GM19455 (cell line): ENCODE measurements around the gene USP3.
"Not testable (repeated sequence)": the region's sequence is repeated elsewhere in the genome, so short reads cannot be mapped to it uniquely, and the experiment has no call there.

Source experiments
- ATAC-seq: cut with Tn5 transposase; IDR thresholded peaks from one replicate; pipeline ENCODE4 v1.9.1; 2021; ENCODE audit not compliant: unreplicated experiment

Gene USP3

GRCh38 chr15:63509955-63510940, 5.9 kb downstream of the USP3 start:
- no peak for ATAC-seq

GRCh38 chr15:63512148-63512547, 7.8 kb downstream of the USP3 start:
- ATAC-seq, result no peak

- ATAC-seq, result no peak
These were observed 8.9 kb downstream of the USP3 start for GRCh38 chr15:63513271-63513670.

- no peak for ATAC-seq
These were observed 9.3 kb downstream of the USP3 start for GRCh38 chr15:63513728-63514127.

DNA sequence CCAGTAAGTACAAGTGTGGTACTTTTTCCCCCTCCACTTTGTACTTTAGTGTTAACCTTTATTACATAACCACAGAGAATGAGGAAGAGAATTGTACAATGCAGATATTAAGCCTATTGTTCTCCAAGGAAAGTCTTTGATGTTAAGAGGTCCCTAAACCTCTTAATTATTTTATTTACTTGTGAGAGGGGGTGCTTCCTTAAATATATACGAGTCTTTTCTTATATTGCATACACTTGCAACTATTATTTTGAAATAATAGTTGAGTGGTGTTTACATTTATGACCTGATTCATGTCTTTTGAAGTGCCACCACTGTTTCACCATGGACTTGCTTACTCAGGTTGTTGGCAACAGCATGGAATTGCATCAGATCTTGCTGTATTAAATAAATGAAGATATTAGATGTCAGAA, 10.1 kb downstream of the USP3 start:
- no peak for ATAC-seq

- ATAC-seq, result no peak
These were observed 12.8 kb downstream of the USP3 start for GRCh38 chr15:63517202-63517601.

- ATAC-seq, result no peak
These were observed 13.2 kb downstream of the USP3 start for GRCh38 chr15:63517628-63518027.

DNA sequence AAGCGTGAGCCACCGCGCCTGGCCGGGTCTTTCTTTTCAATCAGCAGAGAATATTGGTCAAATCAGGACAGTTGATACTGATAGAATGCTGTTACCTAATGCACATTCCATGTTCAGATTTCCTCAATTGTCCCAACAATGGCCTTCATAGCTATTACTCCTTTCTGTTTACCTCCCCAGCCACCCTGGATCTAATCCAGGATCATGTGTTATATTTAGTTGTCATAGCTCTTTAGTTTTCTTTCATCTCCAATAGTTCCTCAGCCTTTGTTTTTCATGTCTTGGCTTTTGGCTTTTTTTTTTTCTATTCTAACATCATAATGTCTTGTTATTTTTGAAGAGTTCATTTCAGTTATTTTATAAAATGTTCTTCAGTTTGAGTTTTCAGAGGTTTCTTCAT, 14.6 kb downstream of the USP3 start:
- ATAC-seq, result no peak

GRCh38 chr15:63519548-63520178, 15.3 kb downstream of the USP3 start:
- no peak for ATAC-seq

GRCh38 chr15:63520462-63520861, 16.1 kb downstream of the USP3 start:
- not testable (repeated sequence) for ATAC-seq

GRCh38 chr15:63522225-63522578, 17.8 kb downstream of the USP3 start:
- ATAC-seq, result no peak

DNA sequence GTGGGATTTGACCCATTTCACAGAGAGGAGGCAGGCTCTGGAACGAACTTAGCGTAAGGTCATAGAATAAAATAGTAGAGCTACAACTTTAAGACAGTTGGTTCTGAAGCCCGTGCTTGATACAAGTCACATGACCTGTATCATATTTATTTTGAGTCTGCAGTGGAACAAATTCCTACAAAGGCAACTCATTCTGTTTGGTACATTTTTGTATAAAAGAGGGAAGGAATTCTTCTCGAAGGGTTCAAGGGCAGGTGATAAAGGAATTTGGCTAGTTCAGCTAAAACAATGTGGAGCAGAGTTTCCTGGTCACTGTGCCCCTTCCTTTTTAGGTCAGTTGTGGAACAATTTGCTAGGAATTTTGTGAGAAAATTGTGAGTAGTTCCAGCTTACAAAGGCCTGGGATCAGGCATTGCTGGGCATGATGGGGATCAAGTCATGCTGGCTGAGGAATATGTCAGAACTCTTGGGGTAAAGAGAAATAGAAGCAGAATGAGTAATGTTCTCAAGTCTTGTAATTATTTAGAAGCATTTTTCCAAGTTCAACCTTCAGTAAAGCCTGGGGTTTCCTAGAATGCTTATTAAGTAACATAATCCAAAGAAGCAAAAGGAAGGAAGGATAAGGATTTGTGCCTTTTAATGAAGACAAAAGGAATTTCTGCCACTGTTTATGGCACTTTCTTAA, 19.1 kb downstream of the USP3 start:
- ATAC-seq, result no peak

DNA sequence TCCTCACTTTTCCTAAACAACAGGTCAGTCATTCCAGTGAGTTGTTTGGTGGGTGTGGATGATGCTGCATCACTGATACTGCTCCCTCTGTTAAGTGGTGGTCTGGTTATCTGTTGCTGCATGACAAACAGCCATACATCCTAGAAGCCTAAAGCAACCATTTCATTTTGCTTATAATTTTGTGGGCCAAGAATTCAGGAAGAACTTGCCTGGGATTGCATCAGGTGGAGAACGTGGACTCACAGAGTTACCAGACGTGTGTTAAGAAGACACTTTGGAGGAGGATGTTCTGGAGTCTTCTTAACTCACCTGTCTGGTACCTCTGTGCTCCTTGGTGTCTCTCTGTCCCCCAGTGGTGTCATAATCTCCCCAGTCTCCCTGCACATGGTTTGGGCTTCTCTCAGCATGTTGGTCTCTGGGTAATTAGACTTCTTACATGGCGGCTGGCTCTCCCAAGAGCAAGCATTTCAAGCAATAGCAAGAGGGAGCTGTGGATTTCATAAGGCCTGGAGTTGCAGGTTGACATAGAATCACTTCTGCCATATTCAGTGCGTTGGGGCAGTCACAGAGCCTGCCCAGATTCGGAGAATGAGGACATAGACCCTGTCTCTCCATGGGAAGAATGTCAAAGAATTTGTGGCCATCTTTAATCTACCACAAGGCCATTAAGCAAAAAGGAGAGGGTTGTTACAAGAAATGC, 20.1 kb downstream of the USP3 start:
- no peak for ATAC-seq

- ATAC-seq, result no peak
These were observed 22.0 kb downstream of the USP3 start for GRCh38 chr15:63526401-63526800.

DNA sequence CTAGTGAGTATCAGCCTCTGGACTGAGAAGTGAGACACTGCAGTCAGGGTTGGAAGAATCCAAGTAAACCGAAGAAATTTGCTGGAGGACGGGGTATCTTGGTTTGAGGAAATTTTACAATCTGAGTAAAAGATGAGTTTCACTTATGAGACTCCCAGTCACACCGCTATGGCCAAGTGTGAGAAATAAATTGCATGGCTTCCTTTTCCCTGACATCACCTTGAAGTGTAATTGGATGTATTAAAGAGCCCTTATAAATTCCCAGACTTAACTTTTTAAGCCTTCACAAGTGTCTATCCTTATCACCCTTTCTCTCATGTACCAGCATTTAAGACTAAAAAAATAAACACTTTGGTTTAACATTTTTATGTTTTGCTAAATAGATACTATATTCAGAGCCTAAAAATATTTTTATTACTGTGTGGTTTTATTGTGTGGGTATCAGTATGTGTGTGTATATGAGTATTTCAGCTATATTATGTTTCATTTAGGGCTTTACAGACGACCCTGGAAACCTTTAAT, 23.8 kb downstream of the USP3 start:
- no peak for ATAC-seq

- ATAC-seq, result no peak
These were observed 25.8 kb downstream of the USP3 start for GRCh38 chr15:63530235-63530634.

GRCh38 chr15:63530752-63531299, 26.4 kb downstream of the USP3 start:
- ATAC-seq, result no peak

GRCh38 chr15:63531586-63531985, 27.2 kb downstream of the USP3 start:
- ATAC-seq, result no peak

DNA sequence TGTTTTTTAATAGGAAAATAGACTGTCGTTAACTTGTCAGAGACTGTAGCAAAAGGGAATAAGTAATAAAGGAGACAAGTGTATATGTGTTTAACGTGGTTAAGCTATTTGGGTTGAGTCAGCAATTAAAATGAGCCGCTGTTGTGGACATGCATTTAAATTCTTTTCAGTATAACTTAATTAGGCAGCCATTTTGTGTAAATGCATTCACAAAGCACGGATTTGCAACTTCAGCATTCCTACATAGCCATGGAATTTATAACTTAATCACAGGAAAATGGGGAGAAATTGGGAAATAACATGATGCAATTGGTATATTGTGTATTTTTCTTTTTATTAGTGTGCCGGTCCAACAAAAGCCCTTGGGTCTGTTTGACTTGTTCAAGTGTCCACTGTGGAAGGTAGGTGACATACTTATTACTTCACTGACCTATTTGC, 27.9 kb downstream of the USP3 start:
- ATAC-seq, result no peak

DNA sequence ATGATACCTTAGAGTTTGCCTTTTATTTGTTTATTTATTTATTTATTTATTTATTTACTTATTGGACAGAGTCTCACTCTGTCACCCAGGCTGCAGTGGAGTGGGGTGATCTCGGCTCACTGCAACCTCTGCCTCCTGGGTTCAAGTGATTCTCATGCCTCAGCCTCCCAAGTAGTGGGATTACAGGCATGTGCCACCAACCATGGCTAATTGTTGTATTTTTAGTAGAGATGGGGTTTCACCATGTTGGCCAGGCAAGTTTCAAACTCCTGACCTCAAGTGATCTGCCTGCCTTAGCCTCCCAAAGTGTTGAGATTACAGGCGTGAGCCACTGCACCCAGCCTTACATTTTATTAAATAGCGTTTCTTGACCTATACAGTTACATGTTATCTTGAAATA, 30.5 kb downstream of the USP3 start:
- ATAC-seq, result not testable (repeated sequence)

GRCh38 chr15:63535689-63536088, 31.3 kb downstream of the USP3 start:
- ATAC-seq, result no peak
